VCaP (cell line): ENCODE measurements around the gene APH1A.
A peak's percentile ranks its signal among the peaks of the same experiment; 100 is the strongest.
"Not testable (repeated sequence)": the region's sequence is repeated elsewhere in the genome, so short reads cannot be mapped to it uniquely, and the experiment has no call there.

Source experiments
- H3K27ac ChIP-seq: fragments of 450-650 bp; 2 replicates; pipeline ENCODE4 v1.5.1; 2017
- CTCF ChIP-seq: fragments of 450-650 bp; conservative IDR thresholded peaks from 2 replicates; pipeline ENCODE4 v1.5.1; 2017; ENCODE audit warnings: mild to moderate bottlenecking, moderate library complexity

Gene APH1A

GRCh38 chr1:150235852-150236613 is 32.8 kb downstream of the APH1A start, which contains the start of gene ANP32E:
ANP32E (minus strand) TSS chr1:150236112; CDS start chr1:150235786, 326 bp downstream.
- peak within 1 kb of the TSS; percentile 42; the same call in 1 of the 2 replicates for H3K27ac ChIP-seq
- peak; percentile 31 for TF ChIP-seq CTCF

GRCh38 chr1:150235294-150235851 is 33.4 kb downstream of the APH1A start:
- TF ChIP-seq CTCF, result no peak
- H3K27ac ChIP-seq, result peak overlapping the region; percentile 42; the same call in 1 of the 2 replicates

- peak overlapping the region; percentile 42; the same call in 1 of the 2 replicates for H3K27ac ChIP-seq
- TF ChIP-seq CTCF, result no peak
Observed at GRCh38 chr1:150234566-150235293, 34.1 kb downstream of the APH1A start.

- H3K27ac ChIP-seq, result no peak overlapping the region
- TF ChIP-seq CTCF, result no peak
Observed at GRCh38 chr1:150234309-150234565, 34.6 kb downstream of the APH1A start.

GRCh38 chr1:150233359-150234308 is 35.2 kb downstream of the APH1A start:
- peak overlapping the region; percentile 10; the same call in 1 of the 2 replicates for H3K27ac ChIP-seq
- no peak for TF ChIP-seq CTCF

GRCh38 chr1:150232921-150233320 is 35.9 kb downstream of the APH1A start:
- not testable (repeated sequence) for H3K27ac ChIP-seq

GRCh38 chr1:150228246-150228645 is 40.6 kb downstream of the APH1A start:
- not testable (repeated sequence) for H3K27ac ChIP-seq

GRCh38 chr1:150227228-150227627 is 41.6 kb downstream of the APH1A start:
- no peak for TF ChIP-seq CTCF
- no peak overlapping the region for H3K27ac ChIP-seq
